ENCODE data around the gene MGAT2.
"Not testable (repeated sequence)": the region's sequence is repeated elsewhere in the genome, so short reads cannot be mapped to it uniquely, and the experiment has no call there.

Gene MGAT2

DNA sequence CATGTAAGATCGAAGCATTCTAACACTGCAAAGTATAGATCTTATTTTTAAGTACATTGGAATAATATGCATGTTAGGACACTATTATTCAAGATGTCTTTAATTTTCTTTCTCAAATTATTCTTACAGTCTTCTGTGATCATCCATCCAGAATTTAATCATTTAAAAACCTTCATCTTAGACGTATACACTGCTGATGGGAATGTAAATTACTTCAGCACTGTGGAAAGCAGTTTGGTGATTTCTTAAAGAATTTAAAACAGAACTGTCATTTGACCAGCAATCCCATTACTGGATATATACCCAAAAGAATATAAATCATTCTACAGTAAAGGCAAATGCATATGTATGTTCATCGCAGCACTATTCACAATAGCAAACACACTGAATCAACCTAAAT is 31.2 kb upstream of the MGAT2 start:
- Mint-ChIP-seq H3K27ac (no peak overlapping the region), H3K9me3 (no peaks in the 10 kb centered on the region), H3K27me3 (peaks cover 4% of the 10 kb centered on the region), H3K4me3 (no peak overlapping the region), H3K36me3 (peaks cover 15% of the 10 kb centered on the region), H3K4me1 (peaks cover 18% of the 10 kb centered on the region)
- no peak for DNase-seq
- CTCF ChIA-PET: interaction anchor here (0.6 to 0.7 kb wide), 2 partner anchors 127 to 1202 kb away, joined by 3 read pairs; no protein-coding TSS in a partner anchor

DNA sequence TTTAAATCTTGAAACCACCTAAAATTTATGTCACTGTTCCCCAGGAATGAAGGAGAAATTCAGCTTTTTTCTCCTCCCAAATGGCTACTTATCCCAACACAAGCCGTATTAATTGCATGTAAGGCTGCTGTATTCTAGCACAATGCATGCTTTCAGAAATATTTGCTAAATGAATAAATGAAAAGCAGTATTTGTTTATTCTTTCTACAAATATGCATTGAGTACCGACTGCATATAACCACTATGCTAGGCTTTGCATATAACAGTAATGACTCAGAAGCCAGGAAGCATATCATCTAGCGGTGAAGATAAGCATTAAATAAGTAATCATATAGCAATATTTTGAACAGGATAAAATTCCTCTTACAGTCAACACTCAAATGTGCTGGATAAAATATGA is 27.6 kb upstream of the MGAT2 start:
- H3K4me3 Mint-ChIP-seq: no peak overlapping the region
- H3K36me3 Mint-ChIP-seq: peaks cover 1% of the 10 kb centered on the region
- H3K27ac Mint-ChIP-seq: no peak overlapping the region
- peaks cover 4% of the 10 kb centered on the region for H3K27me3 Mint-ChIP-seq
- CTCF ChIA-PET: no interaction called here
- no peaks in the 10 kb centered on the region for H3K9me3 Mint-ChIP-seq
- peaks cover 27% of the 10 kb centered on the region for H3K4me1 Mint-ChIP-seq
- DNase-seq: no peak

DNA sequence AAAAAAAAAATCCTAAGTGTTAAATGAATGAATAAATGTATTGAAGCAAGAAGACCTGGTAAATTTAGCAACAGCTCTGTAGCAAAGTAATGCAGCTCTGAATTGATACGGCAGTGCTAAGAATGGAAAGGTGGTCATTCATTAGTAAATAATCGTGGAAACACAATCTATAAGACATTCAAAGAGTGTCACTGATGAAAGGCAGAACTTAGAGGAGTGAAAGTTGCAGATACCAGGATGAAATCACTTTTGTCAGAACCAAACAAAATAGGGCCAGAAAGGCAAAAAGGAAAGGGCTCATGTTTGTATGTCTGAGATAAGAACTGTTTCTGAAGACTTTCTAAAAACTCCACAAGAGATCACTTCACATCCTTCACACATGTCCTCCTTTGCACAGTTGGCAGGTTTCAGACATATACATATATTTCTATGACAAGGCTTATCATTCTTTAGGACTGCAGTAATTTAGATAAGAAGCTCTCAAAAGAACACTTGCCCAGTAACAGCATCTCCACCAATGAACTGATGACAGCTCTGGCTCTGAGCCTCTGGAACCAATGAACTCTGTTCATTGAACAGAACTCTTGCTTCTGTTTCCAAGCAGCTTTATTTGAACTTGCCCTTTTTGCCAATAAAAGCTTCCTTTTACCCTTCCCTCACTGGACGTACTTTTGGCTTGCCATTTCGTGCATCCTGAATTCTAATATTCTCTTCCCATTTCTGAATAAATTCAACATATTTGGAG is 26.1 kb upstream of the MGAT2 start:
- CTCF ChIA-PET: interaction anchor here (1.3 to 1.6 kb wide), 2 partner anchors 8 to 26 kb away, joined by 3 to 13 read pairs; partner anchors contain the start of genes MGAT2, RPL36AL and RPS29
- Mint-ChIP-seq H3K4me1 (peaks cover 30% of the 10 kb centered on the region), H3K27ac (peak overlapping the region; percentile 14), H3K4me3 (no peak overlapping the region), H3K36me3 (peaks cover 6% of the 10 kb centered on the region), H3K27me3 (peaks cover 4% of the 10 kb centered on the region), H3K9me3 (no peaks in the 10 kb centered on the region)
- DNase-seq: no peak

DNA sequence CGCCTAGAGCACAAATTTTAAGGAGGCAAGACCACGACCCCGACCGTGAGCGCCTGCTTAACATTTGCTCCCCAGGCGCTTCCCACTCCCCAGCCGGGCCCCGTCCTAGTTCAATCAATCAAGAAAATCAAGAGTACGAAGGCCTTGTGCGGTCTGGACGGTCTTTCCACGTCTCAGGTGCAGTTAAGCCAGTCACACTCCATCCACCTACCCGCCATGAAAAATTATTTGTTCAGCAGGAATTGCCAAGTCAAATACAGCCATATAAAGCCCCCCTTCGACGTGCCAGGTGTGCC is 22.5 kb upstream of the MGAT2 start:
- CTCF ChIA-PET: interaction anchor here (3.1 kb wide), 1 partner anchor 10 kb away, joined by 16 read pairs; no protein-coding TSS in a partner anchor
- peak overlapping the region; percentile 96 for H3K4me3 Mint-ChIP-seq
- peaks cover 4% of the 10 kb centered on the region for H3K27me3 Mint-ChIP-seq
- no peaks in the 10 kb centered on the region for H3K9me3 Mint-ChIP-seq
- H3K36me3 Mint-ChIP-seq: peaks cover 20% of the 10 kb centered on the region
- peaks cover 53% of the 10 kb centered on the region for H3K4me1 Mint-ChIP-seq
- peak overlapping the region; percentile 99 for H3K27ac Mint-ChIP-seq
- no peak for DNase-seq

DNA sequence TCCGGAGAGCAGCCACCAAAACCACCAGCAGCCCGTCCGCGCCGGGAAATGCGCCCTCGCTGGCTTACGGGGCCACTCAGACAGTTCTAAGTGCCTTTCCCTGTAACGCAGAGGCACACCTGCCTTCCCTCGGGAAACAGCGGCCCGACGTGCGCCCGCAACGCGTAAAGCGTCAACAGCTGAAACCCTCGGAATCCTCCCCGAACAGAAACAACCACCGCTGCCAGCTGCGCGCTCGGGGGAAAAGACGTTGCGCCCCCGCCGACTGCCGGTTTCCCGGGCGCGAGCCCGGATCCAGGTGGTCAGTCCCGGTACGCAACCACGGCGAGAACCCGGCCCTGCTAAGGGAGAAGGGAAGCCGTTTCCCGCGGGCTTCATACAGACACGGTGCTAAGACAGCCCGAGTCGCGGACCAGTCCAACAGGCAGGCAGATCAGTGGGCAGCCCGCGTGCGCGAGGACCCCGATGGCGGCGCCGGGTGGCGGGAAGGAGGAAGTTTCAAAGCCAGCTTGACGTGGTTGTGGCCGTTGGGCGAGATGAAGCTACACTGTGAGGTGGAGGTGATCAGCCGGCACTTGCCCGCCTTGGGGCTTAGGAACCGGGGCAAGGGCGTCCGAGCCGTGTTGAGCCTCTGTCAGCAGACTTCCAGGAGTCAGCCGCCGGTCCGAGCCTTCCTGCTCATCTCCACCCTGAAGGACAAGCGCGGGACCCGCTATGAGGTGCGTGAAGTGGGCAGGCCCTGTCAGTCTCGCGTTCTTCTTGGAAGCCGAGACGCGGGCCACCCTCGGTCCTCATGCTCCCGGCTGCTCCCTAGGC is 21.9 kb upstream of the MGAT2 start, which contains the start of gene LRR1:
TSS of gene LRR1 (plus strand) at position 456 of the 816 bp plus-strand sequence. CDS start at position 537, 81 bp downstream.
- peaks cover 53% of the 10 kb centered on the region for H3K4me1 Mint-ChIP-seq
- peaks cover 4% of the 10 kb centered on the region for H3K27me3 Mint-ChIP-seq
- peaks cover 22% of the 10 kb centered on the region for H3K36me3 Mint-ChIP-seq
- peak within 1 kb of the TSS; percentile 99 for H3K27ac Mint-ChIP-seq
- DNase-seq: peak; percentile 89
- CTCF ChIA-PET: interaction anchor here (0.6 to 3.1 kb wide), 4 partner anchors 11 to 33 kb away, joined by 3 to 16 read pairs (median 4); partner anchors contain the start of genes MGAT2, RPL36AL and RPS29
- H3K4me3 Mint-ChIP-seq: peak within 1 kb of the TSS; percentile 96
- no peaks in the 10 kb centered on the region for H3K9me3 Mint-ChIP-seq

DNA sequence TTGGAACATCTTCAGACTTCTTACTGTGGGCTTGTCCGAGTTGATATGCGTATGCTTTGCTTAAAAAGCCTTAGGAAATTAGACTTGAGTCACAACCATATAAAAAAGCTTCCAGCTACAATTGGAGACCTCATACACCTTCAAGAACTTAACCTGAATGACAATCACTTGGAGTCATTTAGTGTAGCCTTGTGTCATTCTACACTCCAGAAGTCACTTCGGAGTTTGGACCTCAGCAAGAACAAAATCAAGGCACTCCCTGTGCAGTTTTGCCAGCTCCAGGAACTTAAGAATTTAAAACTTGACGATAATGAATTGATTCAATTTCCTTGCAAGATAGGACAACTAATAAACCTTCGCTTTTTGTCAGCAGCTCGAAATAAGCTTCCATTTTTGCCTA is 13.0 kb upstream of the MGAT2 start:
- CTCF ChIA-PET: no interaction called here
- Mint-ChIP-seq H3K4me1 (peaks cover 23% of the 10 kb centered on the region), H3K27me3 (no peaks in the 10 kb centered on the region), H3K4me3 (no peak overlapping the region), H3K27ac (no peak overlapping the region), H3K9me3 (no peaks in the 10 kb centered on the region), H3K36me3 (peaks cover 45% of the 10 kb centered on the region)
- DNase-seq: no peak

DNA sequence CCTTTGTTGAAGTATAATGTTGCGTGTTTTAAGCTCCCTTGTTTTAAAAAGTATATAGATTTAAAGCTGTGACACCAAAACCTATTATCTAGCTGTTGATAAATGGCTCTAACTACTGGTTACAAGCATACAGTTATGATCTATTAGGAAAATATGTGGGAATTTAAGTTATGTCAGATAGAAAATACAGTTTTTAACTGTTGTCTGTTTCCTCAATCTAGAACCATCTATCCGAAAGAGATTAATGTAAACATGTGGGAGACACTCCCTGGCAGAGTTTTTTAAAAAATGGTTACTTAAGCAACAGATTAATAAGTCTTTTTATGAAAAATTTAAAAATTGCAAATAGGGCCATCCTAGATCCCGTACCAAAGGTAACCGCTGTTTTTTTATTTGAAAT is 8.3 kb upstream of the MGAT2 start:
- no peak overlapping the region for H3K27ac Mint-ChIP-seq
- peaks cover 22% of the 10 kb centered on the region for H3K4me1 Mint-ChIP-seq
- CTCF ChIA-PET: no interaction called here
- no peak for DNase-seq
- no peaks in the 10 kb centered on the region for H3K27me3 Mint-ChIP-seq
- H3K4me3 Mint-ChIP-seq: no peak overlapping the region
- peaks cover 40% of the 10 kb centered on the region for H3K36me3 Mint-ChIP-seq
- H3K9me3 Mint-ChIP-seq: no peaks in the 10 kb centered on the region

DNA sequence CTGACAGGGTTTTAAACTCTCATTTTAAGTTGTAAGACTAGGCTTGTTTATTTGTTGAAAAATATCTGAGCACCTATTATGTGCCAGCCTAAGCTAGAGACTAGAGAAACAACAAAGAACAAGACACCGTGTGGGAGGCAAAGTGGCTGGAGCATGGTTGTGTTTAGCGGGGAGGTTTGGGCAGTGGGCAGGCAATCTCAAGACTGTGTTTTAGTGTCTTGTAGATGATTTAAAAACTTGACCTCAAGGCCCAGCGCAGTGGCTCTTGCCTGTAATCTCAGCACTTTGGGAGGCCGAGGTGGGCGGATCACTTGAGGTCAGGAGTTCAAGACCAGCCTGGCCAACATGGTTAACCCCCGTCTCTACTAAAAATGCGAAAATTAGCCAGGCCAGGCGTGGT is 7.9 kb upstream of the MGAT2 start:
- Mint-ChIP-seq H3K27me3 (no peaks in the 10 kb centered on the region), H3K9me3 (no peaks in the 10 kb centered on the region), H3K36me3 (peaks cover 40% of the 10 kb centered on the region), H3K27ac (no peak overlapping the region), H3K4me1 (peaks cover 26% of the 10 kb centered on the region), H3K4me3 (no peak overlapping the region)
- DNase-seq: no peak
- CTCF ChIA-PET: no interaction called here

DNA sequence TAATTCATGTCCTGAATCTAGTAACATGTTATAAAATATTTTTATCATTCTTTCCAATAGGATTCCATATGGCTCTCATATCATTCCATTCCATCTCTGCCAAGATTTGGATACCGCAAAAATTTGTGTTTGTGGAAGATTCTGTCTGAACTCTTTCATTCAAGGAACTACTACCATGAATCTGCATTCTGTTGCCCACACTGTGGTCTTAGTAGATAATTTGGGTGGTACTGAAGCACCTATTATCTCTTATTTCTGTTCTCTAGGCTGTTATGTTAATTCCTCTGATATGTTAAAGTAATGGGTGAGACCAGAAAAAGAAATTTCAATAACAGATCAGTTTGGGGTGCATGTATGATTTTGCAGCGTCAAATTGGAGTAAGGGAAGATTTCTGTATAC is 6.4 kb upstream of the MGAT2 start:
- H3K27ac Mint-ChIP-seq: no peak overlapping the region
- H3K9me3 Mint-ChIP-seq: no peaks in the 10 kb centered on the region
- CTCF ChIA-PET: no interaction called here
- no peak overlapping the region for H3K4me3 Mint-ChIP-seq
- peaks cover 34% of the 10 kb centered on the region for H3K4me1 Mint-ChIP-seq
- peaks cover 45% of the 10 kb centered on the region for H3K36me3 Mint-ChIP-seq
- no peaks in the 10 kb centered on the region for H3K27me3 Mint-ChIP-seq
- DNase-seq: no peak

DNA sequence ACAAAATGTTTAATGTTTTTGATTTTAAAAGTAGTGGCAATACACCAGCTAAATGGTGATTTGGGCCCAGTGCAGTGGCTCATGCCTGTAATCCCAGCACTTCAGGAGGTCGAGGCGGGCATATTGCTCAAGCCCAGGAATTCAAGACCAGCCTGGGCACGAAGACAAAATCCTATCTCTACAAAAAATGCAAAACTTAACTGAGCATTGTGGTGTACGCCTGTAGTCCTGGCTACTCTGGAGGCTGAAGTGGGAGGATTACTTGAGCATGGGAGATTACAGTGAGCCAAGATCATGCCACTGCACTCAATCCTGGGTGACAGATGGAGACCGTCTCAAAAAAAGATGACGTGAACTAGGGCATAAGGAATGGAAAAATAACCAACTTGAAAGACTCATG is 4.8 kb upstream of the MGAT2 start:
- DNase-seq: no peak
- H3K9me3 Mint-ChIP-seq: no peaks in the 10 kb centered on the region
- no peaks in the 10 kb centered on the region for H3K27me3 Mint-ChIP-seq
- H3K4me3 Mint-ChIP-seq: no peak overlapping the region
- H3K27ac Mint-ChIP-seq: no peak overlapping the region
- CTCF ChIA-PET: no interaction called here
- peaks cover 42% of the 10 kb centered on the region for H3K4me1 Mint-ChIP-seq
- H3K36me3 Mint-ChIP-seq: peaks cover 46% of the 10 kb centered on the region

DNA sequence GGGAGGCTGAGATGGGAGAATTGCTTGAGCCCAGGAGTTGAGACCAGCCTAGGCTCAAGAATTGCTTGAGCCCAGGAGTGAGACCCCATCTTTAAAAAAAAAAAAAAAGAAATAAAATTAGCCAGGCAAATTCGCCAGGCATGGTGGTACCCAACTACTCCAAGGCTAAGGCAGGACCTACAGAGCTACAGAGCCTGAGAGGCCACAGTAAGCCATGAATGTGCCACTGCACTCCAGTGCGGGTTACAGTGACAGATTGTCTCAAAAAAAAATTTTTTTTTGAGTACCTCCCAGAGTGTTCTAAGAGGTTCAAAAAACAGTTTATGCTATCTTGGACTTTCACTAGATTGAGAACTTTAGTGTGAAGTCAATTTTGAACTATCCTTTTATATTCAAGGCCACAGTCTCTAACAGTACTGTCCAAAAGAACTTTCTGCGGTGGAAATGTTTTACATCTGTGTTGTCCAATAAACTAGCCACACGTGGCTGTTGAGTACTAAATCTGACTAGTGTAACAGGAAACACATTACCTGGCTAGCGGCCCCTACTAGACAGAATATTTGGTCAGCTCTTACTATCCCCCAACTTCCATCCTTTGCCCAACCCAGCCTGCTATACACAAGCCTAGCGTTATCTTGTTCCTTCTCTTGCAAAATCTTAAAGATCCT is 2.6 kb upstream of the MGAT2 start:
- Mint-ChIP-seq H3K27ac (peak overlapping the region; percentile 78), H3K36me3 (peaks cover 53% of the 10 kb centered on the region), H3K4me1 (peaks cover 44% of the 10 kb centered on the region), H3K27me3 (no peaks in the 10 kb centered on the region), H3K9me3 (no peaks in the 10 kb centered on the region), H3K4me3 (peak overlapping the region; percentile 3)
- no peak for DNase-seq
- CTCF ChIA-PET: no interaction called here

DNA sequence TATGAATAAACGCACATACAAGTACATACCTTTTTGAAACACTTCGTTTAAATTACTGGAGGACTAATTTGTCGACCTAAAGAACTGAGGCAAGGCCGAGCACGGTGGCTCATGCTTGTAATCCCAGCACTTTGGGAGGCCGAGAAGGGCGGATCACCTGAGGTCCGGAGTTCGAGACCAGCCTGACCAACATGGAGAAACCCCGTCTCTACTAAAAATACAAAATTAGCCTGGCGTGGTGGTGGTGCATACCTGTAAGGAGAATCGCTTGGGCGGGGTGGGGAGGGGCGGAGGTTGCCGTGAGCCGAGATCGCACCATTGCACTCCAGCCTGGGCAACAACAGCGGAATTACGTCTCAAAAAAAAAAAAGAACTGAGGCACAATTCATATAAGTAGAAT is 1.3 kb upstream of the MGAT2 start:
- peak overlapping the region; percentile 99 for H3K27ac Mint-ChIP-seq
- DNase-seq: not testable (repeated sequence)
- CTCF ChIA-PET: interaction anchor here (3.4 kb wide), 1 partner anchor 15 kb away, joined by 27 read pairs; the partner anchor contains the start of gene DNAAF2

DNA sequence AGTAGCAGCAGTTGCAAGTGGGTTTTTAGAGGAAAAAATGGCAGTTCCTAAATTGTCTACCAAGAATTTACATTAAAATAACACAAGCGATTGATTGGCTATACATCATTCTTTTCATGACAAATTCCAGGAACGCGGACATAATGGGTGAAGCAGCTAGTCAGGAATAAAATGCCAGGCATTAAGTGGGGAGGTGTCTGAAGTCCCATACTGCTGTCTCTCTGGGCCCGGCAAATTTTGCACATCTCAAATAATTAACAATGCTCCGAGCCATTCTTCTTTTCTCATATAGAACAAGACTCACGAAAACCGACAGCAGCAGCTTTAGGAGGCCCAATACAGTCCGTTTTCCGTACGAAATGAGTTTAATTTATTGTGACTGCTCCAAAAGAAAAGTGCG is 869 bp upstream of the MGAT2 start:
- H3K4me1 Mint-ChIP-seq: peaks cover 60% of the 10 kb centered on the region
- H3K27me3 Mint-ChIP-seq: no peaks in the 10 kb centered on the region
- H3K4me3 Mint-ChIP-seq: peak overlapping the region; percentile 99
- peaks cover 59% of the 10 kb centered on the region for H3K36me3 Mint-ChIP-seq
- no peak for DNase-seq
- CTCF ChIA-PET: interaction anchor here (0.6 to 3.4 kb wide), 8 partner anchors 10 to 158 kb away, joined by 3 to 27 read pairs (median 3); partner anchors contain the start of genes DNAAF2, KLHDC1 and LRR1
- peak overlapping the region; percentile 99 for H3K27ac Mint-ChIP-seq
- no peaks in the 10 kb centered on the region for H3K9me3 Mint-ChIP-seq

More for the DNA sequence above, 1.3 kb upstream of the MGAT2 start:
- Mint-ChIP-seq H3K4me1 (peaks cover 57% of the 10 kb centered on the region), H3K36me3 (peaks cover 58% of the 10 kb centered on the region), H3K4me3 (peak overlapping the region; percentile 99)
- H3K27me3 Mint-ChIP-seq, H3K9me3 Mint-ChIP-seq: not testable (repeated sequence)

Data from activated naive CD4-positive, alpha-beta T cell treated with anti-CD3 and anti-CD28 coated beads, Interleukin-2, amount 10 ng/mL, durations not matched to agents 7 days and 5 days (primary cell).